Panc1 (cell line): Measurements from ENCODE around the gene UGT8. TPM values are rescaled to one million over a fixed set of nuclear protein-coding genes. Genes with fewer than 3 reads are reported as not detected.
A peak's percentile ranks its signal among the peaks of the same experiment; 100 is the strongest.

Experiments
- ATAC-seq: fragments of 200-7000 bp; cut with Tn5 transposase; 2 replicates; pipeline ENCODE4 v1.9.1; 2020; ENCODE audit warnings: mild to moderate bottlenecking, moderate library complexity
- BruUV-seq: library from RNA; stranded (reverse); fragments of 400-500 nt; replicated peaks from 2 replicates; lab custom pipeline; 2021; lab: Mats Ljungman, UMichigan
- CTCF ChIA-PET: fragments of 300-600 bp; sonication (Branson Sonifier 250); formaldehyde crosslinking; loops from one replicate; lab custom pipeline; 2022; ENCODE audit warnings: antibody characterized with exemption; lab: Charles Lee
- POLR2A ChIA-PET: fragments of 300-600 bp; sonication (Branson Sonifier 250); formaldehyde crosslinking; loops from one replicate; lab custom pipeline; 2022; ENCODE audit warnings: antibody characterized with exemption; lab: Charles Lee
- DNase-seq: peaks from one replicate; pipeline ENCODE4 v3.0.0-alpha.2; 2010; ENCODE audit warnings: low read depth, low spot score
- H3K27ac ChIP-seq: 2 replicates; pipeline ENCODE4 v1.5.1; 2011; ENCODE audit warnings: mild to moderate bottlenecking, low read length, inconsistent platforms
- H3K27me3 ChIP-seq: fragments of 200-500 bp; sonication (Bioruptor generic); 2 replicates; pipeline ENCODE4 v1.6.0; 2014; ENCODE audit warnings: low read length, inconsistent platforms; ENCODE audit not compliant: control insufficient read depth, insufficient read depth
- H3K36me3 ChIP-seq: fragments of 200-500 bp; sonication (Bioruptor generic); 2 replicates; pipeline ENCODE4 v1.5.1; 2014; ENCODE audit warnings: inconsistent platforms, mild to moderate bottlenecking, low read length, moderate library complexity; ENCODE audit not compliant: control insufficient read depth, insufficient read depth
- H3K4me1 ChIP-seq: 2 replicates; pipeline ENCODE4 v1.5.1; 2011; ENCODE audit warnings: inconsistent platforms, mild to moderate bottlenecking, low read length, moderate library complexity; ENCODE audit not compliant: control insufficient read depth, insufficient read depth
- H3K4me3 ChIP-seq, 2 experiments: 2 replicates each; pipeline ENCODE4 v1.5.1; 2011 to 2012; ENCODE audit warnings: low read depth in 2 of 2, low read length in 2 of 2, mild to moderate bottlenecking in 2 of 2, inconsistent platforms in 1 of 2, moderate library complexity in 1 of 2
- H3K9me3 ChIP-seq: fragments of 200-500 bp; sonication (Bioruptor generic); 2 replicates; pipeline ENCODE4 v1.5.1; 2014; ENCODE audit warnings: low read depth, mild to moderate bottlenecking, inconsistent platforms, low read length, moderate library complexity; ENCODE audit not compliant: control insufficient read depth, insufficient read depth
- CTCF ChIP-seq: fragments of 450-650 bp; IDR thresholded peaks from 2 replicates; pipeline ENCODE4 v1.5.1; 2017; ENCODE audit warnings: mild to moderate bottlenecking
- POLR2AphosphoS5 ChIP-seq: IDR thresholded peaks from 2 replicates; pipeline ENCODE4 v1.6.1; 2012; ENCODE audit warnings: mild to moderate bottlenecking, low read depth, low read length, moderate library complexity
- REST ChIP-seq, 2 experiments: IDR thresholded peaks; 2 replicates each; pipeline ENCODE4 v1.6.1; 2011 to 2012; ENCODE audit warnings: low read depth in 2 of 2, control low read depth in 1 of 2, low read length in 1 of 2, mild to moderate bottlenecking in 1 of 2, moderate library complexity in 1 of 2; ENCODE audit not compliant: insufficient read depth in 1 of 2
- SIN3A ChIP-seq: IDR thresholded peaks from 2 replicates; pipeline ENCODE4 v1.6.1; 2012; ENCODE audit warnings: low read depth, mild to moderate bottlenecking, low read length, moderate library complexity, borderline replicate concordance; ENCODE audit not compliant: insufficient read depth
- TCF7L2 ChIP-seq: IDR thresholded peaks from 2 replicates; pipeline ENCODE4 v1.6.1; 2011; ENCODE audit warnings: mild to moderate bottlenecking, low read depth, low read length, inconsistent platforms
- in situ Hi-C: cut with HindIII; loops from 2 replicates; pipeline ENCODE4 v1.10.0; 2016; ENCODE audit warnings: low sequenced_read_pairs, low pct_unique_long_range_greater_than_20kb
- intact Hi-C: fragments of 100-400 bp; cut with micrococcal nuclease; formaldehyde crosslinking; loops from one replicate; pipeline ENCODE4 v1.10.0; 2022; ENCODE audit not compliant: unreplicated experiment
- total RNA-seq: library from RNA; stranded (reverse); gene quantifications from one replicate; pipeline ENCODE4 v1.2.1, GENCODE V29; 2021; ENCODE audit not compliant: unreplicated experiment

Gene UGT8
- total RNA-seq, 1 experiment from 2014 or later = 2.1 TPM

GRCh38 chr4:114659386-114660008, 60.9 kb downstream of the UGT8 start:
- Histone ChIP-seq H3K27ac (no peak overlapping the region), H3K4me3 (no peak overlapping the region), H3K9me3 (no peaks in the 10 kb centered on the region), H3K27me3 (no peaks in the 10 kb centered on the region), H3K4me1 (no peaks in the 10 kb centered on the region), H3K36me3 (no peaks in the 10 kb centered on the region)
- in situ Hi-C loops (no loop called here), intact Hi-C loops (loop anchor here (2.0 kb wide), 1 partner anchor 273 kb away; no protein-coding TSS in a partner anchor)
- no TSS peak for BruUV-seq
- ATAC-seq = peak; percentile 84
- TF ChIP-seq CTCF (peak; percentile 82), REST (IDR thresholded peaks at IDR 0.05; ENCODE audit: insufficient read depth in 1 of 2, low read depth in 2 of 2, low read length in 1 of 2) (no peak)
- DNase-seq = peak; percentile 57
- ChIA-PET POLR2A (no interaction called here), CTCF (interaction anchor here (1.4 kb wide), 1 partner anchor 271 kb away, joined by 5 read pairs; no protein-coding TSS in a partner anchor)

GRCh38 chr4:114663083-114663482, 64.5 kb downstream of the UGT8 start:
- BruUV-seq = no TSS peak
- ChIA-PET POLR2A (no interaction called here), CTCF (no interaction called here)

More at GRCh38 chr4:114663083-114663482, 64.5 kb downstream of the UGT8 start:
- TF ChIP-seq REST (IDR thresholded peaks at IDR 0.05; ENCODE audit: insufficient read depth in 1 of 2, low read depth in 2 of 2, low read length in 1 of 2) (no peak), SIN3A (no peak), POLR2AphosphoS5 (no peak), TCF7L2 (no peak), CTCF (no peak)
- DNase-seq (no peak), ATAC-seq (no peak)
- H3K27me3 ChIP-seq = no peaks in the 10 kb centered on the region
- no peaks in the 10 kb centered on the region for H3K4me1 ChIP-seq
- no peaks in the 10 kb centered on the region for H3K36me3 ChIP-seq
- no peak overlapping the region for H3K4me3 ChIP-seq
- in situ Hi-C loops = no loop called here
- no peak overlapping the region for H3K27ac ChIP-seq
- H3K9me3 ChIP-seq = no peaks in the 10 kb centered on the region
- intact Hi-C loops = no loop called here
